Fibroblast of skin of right biceps (primary cell): ENCODE results near the gene KCNH6.

Experiments
- DNase-seq: peaks from one replicate; pipeline ENCODE4 v3.0.0-alpha.2; 2013

KCNH6 gene

DNA sequence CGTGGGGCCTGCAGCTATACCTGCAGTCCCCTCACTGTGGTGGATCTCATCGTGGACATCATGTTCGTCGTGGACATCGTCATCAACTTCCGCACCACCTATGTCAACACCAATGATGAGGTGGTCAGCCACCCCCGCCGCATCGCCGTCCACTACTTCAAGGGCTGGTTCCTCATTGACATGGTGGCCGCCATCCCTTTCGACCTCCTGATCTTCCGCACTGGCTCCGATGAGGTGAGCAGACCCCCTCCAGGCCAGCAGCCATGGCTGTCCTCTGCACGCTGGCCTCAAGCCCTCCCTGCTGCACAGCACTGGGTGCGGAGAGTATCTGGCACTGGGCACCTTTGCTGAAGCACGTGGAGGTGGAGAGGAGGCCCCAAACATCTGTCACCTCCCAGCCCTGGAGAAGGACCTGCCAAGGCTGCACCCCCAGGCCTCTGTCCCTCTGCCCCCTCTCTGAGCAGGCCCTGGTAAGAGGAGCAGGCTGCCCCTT is 11.0 kb downstream of the KCNH6 start:
- no peak for DNase-seq

- no peak for DNase-seq
Observed at GRCh38 chr17:63534816-63535455, 11.8 kb downstream of the KCNH6 start.

DNA sequence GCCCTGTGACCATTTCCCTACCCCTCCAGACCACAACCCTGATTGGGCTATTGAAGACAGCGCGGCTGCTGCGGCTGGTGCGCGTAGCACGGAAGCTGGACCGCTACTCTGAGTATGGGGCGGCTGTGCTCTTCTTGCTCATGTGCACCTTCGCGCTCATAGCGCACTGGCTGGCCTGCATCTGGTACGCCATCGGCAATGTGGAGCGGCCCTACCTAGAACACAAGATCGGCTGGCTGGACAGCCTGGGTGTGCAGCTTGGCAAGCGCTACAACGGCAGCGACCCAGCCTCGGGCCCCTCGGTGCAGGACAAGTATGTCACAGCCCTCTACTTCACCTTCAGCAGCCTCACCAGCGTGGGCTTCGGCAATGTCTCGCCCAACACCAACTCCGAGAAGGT is 12.5 kb downstream of the KCNH6 start:
- DNase-seq = no peak

- DNase-seq = no peak
Observed at GRCh38 chr17:63537001-63537400, 13.8 kb downstream of the KCNH6 start.

GRCh38 chr17:63537991-63538692 is 15.0 kb downstream of the KCNH6 start:
- DNase-seq = no peak

GRCh38 chr17:63538693-63539595 is 15.8 kb downstream of the KCNH6 start:
- no peak for DNase-seq

DNA sequence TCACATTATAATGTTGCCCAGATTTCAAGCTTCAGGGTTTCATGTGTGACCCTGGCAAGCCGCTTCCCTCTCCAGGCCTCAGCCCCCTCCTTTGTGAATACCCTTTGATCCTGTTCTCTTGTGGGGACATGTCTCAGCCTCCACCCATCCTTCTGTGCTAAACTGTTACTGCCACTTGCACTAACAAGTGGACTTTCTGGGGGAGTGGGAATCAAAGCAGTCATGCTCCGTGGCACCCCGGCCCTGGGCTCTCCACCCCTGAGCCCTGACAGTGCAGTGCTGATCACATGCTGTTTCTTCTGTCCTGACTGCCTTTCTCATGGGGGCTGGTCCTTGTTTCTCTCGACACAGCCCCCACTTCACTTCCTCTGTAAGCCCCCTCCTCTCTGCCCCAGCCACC is 17.4 kb downstream of the KCNH6 start:
- DNase-seq = no peak

DNA sequence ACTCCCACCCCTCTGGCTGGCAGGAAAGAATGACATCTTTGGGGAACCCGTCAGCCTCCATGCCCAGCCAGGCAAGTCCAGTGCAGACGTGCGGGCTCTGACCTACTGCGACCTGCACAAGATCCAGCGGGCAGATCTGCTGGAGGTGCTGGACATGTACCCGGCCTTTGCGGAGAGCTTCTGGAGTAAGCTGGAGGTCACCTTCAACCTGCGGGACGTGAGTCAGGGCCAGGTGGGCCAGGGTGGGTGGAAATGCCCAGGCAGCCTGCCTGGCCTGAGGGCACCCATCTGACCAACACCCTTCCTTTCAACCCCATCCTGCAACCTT is 19.0 kb downstream of the KCNH6 start:
- DNase-seq = no peak

DNA sequence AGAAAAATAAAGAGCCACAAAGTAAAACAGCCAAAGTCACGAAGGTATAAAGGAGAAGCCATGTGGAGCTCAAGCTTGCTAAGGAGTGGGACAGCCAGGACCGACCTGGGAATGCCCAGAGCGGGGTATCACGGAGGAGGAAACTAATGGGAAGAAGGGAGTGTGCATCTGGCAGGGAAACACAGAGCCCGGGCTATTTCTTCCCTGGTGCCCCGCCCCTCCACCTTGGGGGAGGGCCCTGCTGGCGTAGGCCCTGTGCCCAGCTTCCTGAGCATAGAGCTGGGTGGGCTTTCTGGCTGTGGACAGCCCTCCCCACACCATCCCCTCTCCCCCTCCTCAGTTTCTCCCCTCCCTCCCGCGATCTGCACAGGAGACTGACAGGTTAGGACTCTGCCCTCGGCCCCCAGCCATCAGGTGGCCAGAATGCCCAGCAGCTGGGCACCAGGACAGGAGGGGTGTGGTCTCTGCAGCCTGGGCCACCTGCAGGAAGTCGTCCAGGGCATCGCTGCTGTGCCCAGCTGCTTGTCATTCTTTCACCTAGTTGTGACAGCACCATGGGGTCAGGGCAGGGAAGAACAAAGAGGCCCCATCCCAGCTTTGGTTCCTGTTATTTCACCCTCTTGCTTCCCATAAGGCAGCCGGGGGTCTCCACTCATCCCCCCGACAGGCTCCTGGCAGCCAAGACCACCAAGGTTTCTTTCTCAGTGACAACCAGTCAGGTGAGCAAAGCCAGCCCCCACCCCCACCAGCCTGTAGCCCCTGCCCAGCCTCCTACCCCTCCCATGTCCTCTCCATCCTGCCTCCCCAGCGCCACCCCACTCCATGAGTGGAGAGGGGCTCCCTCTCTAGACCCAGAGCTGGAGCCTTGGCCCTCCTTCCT is 20.0 kb downstream of the KCNH6 start:
- no peak for DNase-seq

GRCh38 chr17:63543822-63544420 is 20.8 kb downstream of the KCNH6 start:
- DNase-seq = no peak

DNA sequence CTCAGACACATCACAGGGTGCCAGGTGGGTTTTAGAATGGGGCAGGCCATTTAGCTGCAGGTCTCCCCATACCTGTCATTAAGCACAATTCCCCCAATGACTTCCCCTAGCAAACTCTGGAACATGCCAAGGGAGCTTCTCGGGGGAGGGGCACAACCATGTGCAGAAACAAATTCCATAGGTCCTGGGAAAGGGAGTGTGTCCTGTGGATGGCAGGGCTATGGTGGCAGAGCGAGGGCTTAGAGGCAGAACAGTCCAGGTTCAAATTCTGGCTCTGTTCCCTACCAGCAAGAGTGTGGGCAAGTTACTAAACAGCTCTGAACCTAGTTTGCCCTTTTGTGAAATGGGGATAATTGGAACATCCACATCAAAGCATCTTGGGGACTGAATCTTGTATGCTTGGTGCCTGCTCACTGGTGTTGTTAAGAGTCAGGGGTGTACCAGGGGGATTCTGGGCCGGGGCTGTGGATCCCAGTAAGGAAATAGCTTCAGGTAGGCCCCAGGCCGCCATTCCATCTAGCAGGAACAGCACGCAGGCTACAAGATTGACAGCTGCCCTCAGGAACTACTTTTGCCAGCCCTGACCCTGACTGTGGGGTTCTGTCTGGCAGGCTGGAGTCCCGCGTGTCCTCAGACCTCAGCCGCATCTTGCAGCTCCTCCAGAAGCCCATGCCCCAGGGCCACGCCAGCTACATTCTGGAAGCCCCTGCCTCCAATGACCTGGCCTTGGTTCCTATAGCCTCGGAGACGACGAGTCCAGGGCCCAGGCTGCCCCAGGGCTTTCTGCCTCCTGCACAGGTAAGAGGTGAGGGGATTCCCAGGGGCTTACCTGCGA is 21.5 kb downstream of the KCNH6 start:
- no peak for DNase-seq

GRCh38 chr17:63546308-63547082 is 23.3 kb downstream of the KCNH6 start:
- no peak for DNase-seq

DNA sequence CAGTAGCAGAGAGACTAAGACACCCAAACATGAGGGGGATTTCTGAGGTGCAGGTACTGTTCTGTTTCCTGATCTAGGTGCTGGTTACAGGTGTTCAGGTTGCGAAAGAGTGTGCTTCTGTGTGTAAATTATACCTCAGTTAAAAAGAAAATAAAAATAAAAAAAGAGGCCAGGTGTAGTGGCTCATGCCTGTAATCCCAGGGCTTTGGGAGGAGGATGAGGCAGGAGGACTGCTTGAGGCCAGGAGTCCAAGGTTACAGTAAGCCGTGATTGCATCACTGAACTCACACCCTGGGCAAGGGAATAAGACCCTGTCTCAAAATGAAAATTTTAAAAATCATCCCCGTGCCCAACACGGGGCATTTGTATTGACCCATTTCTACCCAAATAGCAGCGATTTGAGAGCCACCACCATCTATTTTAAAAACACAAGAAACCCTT is 23.9 kb downstream of the KCNH6 start:
- no peak for DNase-seq

DNA sequence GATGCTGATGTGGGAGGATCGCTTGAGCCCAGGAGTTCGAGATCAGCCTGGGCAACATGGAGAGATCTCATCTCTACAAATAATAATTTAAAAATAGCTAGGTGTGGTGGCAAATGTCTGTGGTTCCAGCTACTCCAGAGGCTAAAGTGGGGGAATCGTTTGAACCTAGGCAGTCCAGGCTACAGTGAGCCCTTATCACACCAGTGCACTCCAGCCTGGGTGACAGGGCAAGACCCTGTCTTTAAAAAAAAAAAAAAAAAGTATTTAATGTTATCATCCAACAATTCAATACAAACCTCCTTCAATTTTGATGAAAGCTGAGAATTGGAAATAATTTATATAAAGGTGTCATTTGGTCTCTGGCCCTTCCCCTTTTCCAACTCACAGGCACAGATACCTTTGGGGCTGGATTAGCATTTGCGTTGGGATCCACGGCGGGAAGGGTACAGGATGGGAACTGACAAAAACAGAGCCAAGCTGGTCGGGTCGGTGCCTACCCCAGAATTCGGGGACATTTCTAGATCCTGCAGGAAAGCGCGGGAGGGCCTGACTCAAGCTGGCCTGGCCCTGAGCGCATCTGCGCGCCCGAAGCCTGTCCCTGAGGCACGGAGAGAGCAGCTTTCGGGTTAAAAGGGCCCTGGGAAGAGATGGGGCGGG is 26.3 kb downstream of the KCNH6 start:
- no peak for DNase-seq

- peak; percentile 100 for DNase-seq
Observed at GRCh38 chr17:63549946-63550816, 27.0 kb downstream of the KCNH6 start, which contains the start of gene DCAF7. TSS of gene DCAF7 (plus strand) at chr17:63550477. CDS start at chr17:63550678, 201 bp downstream.

- peak; percentile 50 for DNase-seq
Observed at GRCh38 chr17:63550817-63551639, 27.9 kb downstream of the KCNH6 start.

GRCh38 chr17:63552211-63552610 is 29.1 kb downstream of the KCNH6 start:
- no peak for DNase-seq
